Measurements from ENCODE around the gene LZTS2.
A peak's percentile ranks its signal among the peaks of the same experiment; 100 is the strongest.

The LZTS2 gene, protein sequence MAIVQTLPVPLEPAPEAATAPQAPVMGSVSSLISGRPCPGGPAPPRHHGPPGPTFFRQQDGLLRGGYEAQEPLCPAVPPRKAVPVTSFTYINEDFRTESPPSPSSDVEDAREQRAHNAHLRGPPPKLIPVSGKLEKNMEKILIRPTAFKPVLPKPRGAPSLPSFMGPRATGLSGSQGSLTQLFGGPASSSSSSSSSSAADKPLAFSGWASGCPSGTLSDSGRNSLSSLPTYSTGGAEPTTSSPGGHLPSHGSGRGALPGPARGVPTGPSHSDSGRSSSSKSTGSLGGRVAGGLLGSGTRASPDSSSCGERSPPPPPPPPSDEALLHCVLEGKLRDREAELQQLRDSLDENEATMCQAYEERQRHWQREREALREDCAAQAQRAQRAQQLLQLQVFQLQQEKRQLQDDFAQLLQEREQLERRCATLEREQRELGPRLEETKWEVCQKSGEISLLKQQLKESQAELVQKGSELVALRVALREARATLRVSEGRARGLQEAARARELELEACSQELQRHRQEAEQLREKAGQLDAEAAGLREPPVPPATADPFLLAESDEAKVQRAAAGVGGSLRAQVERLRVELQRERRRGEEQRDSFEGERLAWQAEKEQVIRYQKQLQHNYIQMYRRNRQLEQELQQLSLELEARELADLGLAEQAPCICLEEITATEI

DNA sequence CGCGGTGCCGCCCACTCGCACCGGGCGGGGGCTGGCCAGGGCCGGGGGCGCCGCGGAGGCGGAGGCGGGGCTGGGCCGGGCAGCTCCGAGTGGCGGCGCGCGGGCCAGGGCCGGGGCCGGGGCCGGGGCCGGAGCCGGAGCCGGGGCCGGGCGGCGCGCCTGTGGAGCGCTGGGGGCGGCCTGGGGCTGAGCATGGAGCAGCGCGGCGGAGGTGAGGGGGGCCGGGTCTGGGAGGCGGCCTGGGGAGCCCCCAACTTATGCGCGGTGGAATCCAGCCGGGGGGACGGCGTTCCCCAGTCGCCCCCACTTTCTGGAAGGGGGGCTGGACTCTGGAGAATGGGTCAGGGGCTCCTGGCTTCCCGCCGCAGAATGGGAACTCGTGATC, at the start of gene LZTS2:
Gene LZTS2 (plus strand): TSS at position 67 of the 385 bp plus-strand sequence. CDS start 2,731 bp downstream, outside the sequence.
- POLR2A ChIA-PET = interaction anchor here (0.7 to 3.7 kb wide), 5 partner anchors 11 to 44 kb away, joined by 4 to 27 read pairs (median 5); no protein-coding TSS in a partner anchor
- CTCF ChIA-PET = interaction anchor here (0.7 to 2.8 kb wide), 3 partner anchors 12 to 15 kb away, joined by 4 to 12 read pairs (median 5); partner anchors contain the start of gene MRPL43
- no peak for DNase-seq (ENCODE audit: extremely low spot score)
- 0 out of 2 replicates have a peak, but pooled peaks have one; percentile 39 for TF ChIP-seq FOXM1 (IDR thresholded peaks at IDR 0.05; ENCODE audit: borderline replicate concordance)
- no peak for TF ChIP-seq NFRKB (IDR thresholded peaks at IDR 0.05)

DNA sequence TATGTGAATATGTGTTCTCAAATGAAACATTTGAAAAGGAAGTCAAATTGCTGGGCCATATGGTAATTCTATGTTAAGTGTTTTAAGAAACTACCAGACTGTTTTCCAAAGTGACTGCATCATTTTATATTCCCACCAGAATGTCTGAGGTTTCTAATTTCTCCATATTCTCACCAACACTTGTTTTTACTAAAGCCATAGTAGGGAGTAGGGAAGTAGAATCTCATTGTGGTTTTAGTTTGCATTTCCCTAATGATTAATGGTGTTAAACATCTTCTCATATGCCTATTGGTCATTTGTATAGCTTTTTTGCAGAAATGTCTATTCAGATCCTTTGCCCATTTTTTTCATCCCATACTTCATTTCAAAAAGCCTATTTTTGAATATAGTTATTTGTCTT, 39.4 kb upstream of the LZTS2 start:
- POLR2A ChIA-PET = no interaction called here
- TF ChIP-seq ZNF384 (IDR thresholded peaks at IDR 0.05) = no peak
- TF ChIP-seq CTBP1 (IDR thresholded peaks at IDR 0.05; ENCODE audit: borderline replicate concordance) = no peak
- TF ChIP-seq ELF4 (IDR thresholded peaks at IDR 0.05) = no peak
- TF ChIP-seq L3MBTL2 (conservative IDR thresholded peaks at IDR 0.05) = no peak
- no peak for TF ChIP-seq NFRKB (IDR thresholded peaks at IDR 0.05)
- TF ChIP-seq FOXM1 (IDR thresholded peaks at IDR 0.05; ENCODE audit: borderline replicate concordance) = no peak
- no peak for TF ChIP-seq LEF1 (IDR thresholded peaks at IDR 0.05; ENCODE audit: borderline replicate concordance)
- TF ChIP-seq SUZ12 (IDR thresholded peaks at IDR 0.05) = no peak
- no peak for TF ChIP-seq ARNT (IDR thresholded peaks at IDR 0.05)
- TF ChIP-seq, protein P1, sequence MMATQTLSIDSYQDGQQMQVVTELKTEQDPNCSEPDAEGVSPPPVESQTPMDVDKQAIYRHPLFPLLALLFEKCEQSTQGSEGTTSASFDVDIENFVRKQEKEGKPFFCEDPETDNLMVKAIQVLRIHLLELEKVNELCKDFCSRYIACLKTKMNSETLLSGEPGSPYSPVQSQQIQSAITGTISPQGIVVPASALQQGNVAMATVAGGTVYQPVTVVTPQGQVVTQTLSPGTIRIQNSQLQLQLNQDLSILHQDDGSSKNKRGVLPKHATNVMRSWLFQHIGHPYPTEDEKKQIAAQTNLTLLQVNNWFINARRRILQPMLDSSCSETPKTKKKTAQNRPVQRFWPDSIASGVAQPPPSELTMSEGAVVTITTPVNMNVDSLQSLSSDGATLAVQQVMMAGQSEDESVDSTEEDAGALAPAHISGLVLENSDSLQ (IDR thresholded peaks at IDR 0.05) = no peak
- no peak for TF ChIP-seq BHLHE40 (IDR thresholded peaks at IDR 0.05; ENCODE audit: borderline replicate concordance)
- TF ChIP-seq FOXA1 (IDR thresholded peaks at IDR 0.05) = no peak
- no peak for TF ChIP-seq TARDBP (IDR thresholded peaks at IDR 0.05)
- CTCF ChIA-PET = no interaction called here
- DNase-seq (ENCODE audit: extremely low spot score) = no peak

DNA sequence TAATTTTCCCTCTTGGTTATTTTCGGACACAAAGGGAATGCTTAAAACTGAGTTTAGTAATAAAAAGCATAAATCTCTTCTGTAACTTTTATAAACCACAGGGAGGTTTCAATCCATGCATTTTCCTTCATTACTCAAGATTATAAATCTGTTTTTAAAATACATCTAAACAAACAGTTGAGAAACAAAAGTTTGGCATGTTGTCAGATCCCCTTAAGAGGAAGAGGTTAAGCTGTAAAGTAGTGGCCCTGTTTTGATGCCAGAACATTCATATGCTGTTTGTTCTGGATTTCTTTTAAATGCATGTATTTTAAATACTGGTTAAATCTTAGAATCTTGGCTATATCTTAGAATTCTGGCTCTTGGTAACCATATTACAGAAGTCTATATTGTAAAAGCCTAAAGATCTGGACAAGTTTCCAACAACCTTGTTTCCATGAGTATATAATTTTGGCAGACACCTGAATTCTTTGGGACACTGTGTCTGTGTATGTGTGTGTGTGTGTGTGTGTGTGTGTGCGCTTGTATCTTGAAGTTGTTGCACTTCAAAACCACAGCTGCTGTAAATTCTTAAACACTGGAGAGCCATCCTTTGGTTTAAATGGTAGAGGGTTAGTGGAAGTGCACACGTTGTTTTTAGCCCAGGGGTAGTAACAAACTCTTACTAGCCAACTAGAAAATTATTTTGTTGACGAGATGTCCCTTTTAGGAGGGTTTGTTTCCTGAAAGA, 37.1 kb upstream of the LZTS2 start:
- TF ChIP-seq ZNF384 (IDR thresholded peaks at IDR 0.05) (no peak), SUZ12 (IDR thresholded peaks at IDR 0.05) (no peak), HDGF (IDR thresholded peaks at IDR 0.05; ENCODE audit: borderline replicate concordance) (no peak)
- CTCF ChIA-PET = no interaction called here
- POLR2A ChIA-PET = no interaction called here
- no peak for DNase-seq (ENCODE audit: extremely low spot score)

DNA sequence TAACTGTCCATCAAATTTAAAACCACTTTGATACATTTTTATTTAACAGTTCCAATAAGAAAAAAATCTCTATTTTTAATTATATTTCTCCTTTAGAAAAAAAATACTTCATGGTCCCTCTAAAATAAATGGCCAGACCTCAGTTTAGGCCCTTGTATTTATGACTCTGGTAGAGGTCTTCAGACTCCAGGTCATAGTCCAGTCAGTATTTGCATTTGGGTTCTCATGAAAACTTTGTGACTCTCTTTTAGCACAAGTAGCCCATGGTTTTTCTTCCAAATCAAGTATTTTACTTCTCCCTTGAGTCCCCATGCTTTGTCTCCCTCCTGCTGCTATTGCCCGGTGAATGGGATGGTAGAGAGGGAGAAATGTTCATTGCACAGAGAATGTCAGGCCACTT, 35.8 kb upstream of the LZTS2 start:
- TF ChIP-seq ZNF384 (IDR thresholded peaks at IDR 0.05) (no peak), FOXA1 (IDR thresholded peaks at IDR 0.05) (no peak), SP1 (IDR thresholded peaks at IDR 0.05) (no peak), ELF4 (IDR thresholded peaks at IDR 0.05) (no peak)
- ChIA-PET POLR2A (no interaction called here), CTCF (no interaction called here)
- DNase-seq (ENCODE audit: extremely low spot score) = no peak

DNA sequence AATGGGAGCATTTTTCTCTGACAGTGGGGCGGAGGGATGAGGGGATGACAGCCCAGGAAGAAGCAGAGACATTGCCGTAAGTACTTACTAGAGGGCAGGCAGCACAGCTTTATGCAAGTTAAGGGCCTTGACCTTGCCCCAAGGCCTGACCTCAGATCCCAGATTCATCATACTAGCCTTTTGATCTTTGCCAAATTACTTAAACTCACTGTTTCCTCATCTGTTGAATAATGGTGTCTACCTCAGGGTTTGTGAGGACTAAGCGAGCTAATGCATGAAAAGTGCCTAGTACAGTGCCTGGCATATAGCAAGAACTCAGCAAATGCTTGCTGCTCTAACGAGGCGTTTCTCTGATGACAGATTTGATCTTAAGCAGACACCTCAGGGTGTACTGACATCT, 33.8 kb upstream of the LZTS2 start:
- DNase-seq (ENCODE audit: extremely low spot score) = no peak
- POLR2A ChIA-PET = interaction anchor here (1.2 to 2.0 kb wide), 2 partner anchors 21 to 52 kb away, joined by 4 to 5 read pairs; partner anchors contain the start of genes MRPL43 and TWNK
- CTCF ChIA-PET = no interaction called here
- TF ChIP-seq HDGF (IDR thresholded peaks at IDR 0.05; ENCODE audit: borderline replicate concordance) (no peak), ELF4 (IDR thresholded peaks at IDR 0.05) (no peak), SP1 (IDR thresholded peaks at IDR 0.05) (no peak), TARDBP (IDR thresholded peaks at IDR 0.05) (no peak), SUZ12 (IDR thresholded peaks at IDR 0.05) (no peak), ARNT (IDR thresholded peaks at IDR 0.05) (no peak), LEF1 (IDR thresholded peaks at IDR 0.05; ENCODE audit: borderline replicate concordance) (no peak), L3MBTL2 (conservative IDR thresholded peaks at IDR 0.05) (no peak), CTBP1 (IDR thresholded peaks at IDR 0.05; ENCODE audit: borderline replicate concordance) (no peak), BHLHE40 (IDR thresholded peaks at IDR 0.05; ENCODE audit: borderline replicate concordance) (no peak), FOXK2 (IDR thresholded peaks at IDR 0.05) (no peak), NFRKB (IDR thresholded peaks at IDR 0.05) (no peak), ZNF384 (IDR thresholded peaks at IDR 0.05) (no peak), FOXA1 (IDR thresholded peaks at IDR 0.05) (no peak), FOXM1 (IDR thresholded peaks at IDR 0.05; ENCODE audit: borderline replicate concordance) (no peak)
- TF ChIP-seq, protein P1 (IDR thresholded peaks at IDR 0.05) = no peak

DNA sequence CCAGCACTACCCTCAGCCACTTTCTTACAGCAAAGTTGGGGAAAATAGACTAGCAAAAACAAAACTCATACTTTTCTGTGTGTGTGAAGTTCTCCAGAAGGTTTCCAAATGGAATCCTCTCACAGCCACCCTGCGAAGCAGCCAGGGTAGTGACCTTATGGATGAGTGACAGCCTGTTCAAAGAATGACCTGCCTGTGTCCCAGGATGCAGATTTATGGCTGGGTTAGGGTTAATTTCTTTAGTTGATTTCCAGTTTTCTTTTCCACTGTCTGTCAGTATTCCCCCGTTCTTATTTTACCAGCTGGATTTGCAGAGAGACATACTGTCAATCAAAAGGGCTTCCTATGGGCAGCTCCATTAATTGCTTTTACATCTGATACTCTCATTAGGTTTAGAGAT, 32.7 kb upstream of the LZTS2 start:
- TF ChIP-seq, protein P1 (IDR thresholded peaks at IDR 0.05) = peak; percentile 79
- no peak for TF ChIP-seq L3MBTL2 (conservative IDR thresholded peaks at IDR 0.05)
- CTCF ChIA-PET = no interaction called here
- POLR2A ChIA-PET = interaction anchor here (1.2 to 2.0 kb wide), 2 partner anchors 20 to 53 kb away, joined by 4 to 5 read pairs; partner anchors contain the start of genes MRPL43 and TWNK
- no peak for DNase-seq (ENCODE audit: extremely low spot score)

Measured in HEK293T (cell line).